WTC11 (cell line): ENCODE results near the gene CCL4.

Experiments used
- ATF2 ChIP-seq: sonication (generic); formaldehyde crosslinking; IDR thresholded peaks from 2 replicates; pipeline ENCODE4 v1.8.1; 2022; ENCODE audit warnings: low read depth, missing genetic modification reagents, borderline replicate concordance
- FOXP4 ChIP-seq: sonication (generic); formaldehyde crosslinking; IDR thresholded peaks from 2 replicates; pipeline ENCODE4 v1.8.0; 2022; ENCODE audit warnings: mild to moderate bottlenecking, missing genetic modification reagents
- NR1H2 ChIP-seq: sonication (generic); formaldehyde crosslinking; IDR thresholded peaks from 2 replicates; pipeline ENCODE4 v1.9.0; 2021; ENCODE audit warnings: mild to moderate bottlenecking, moderate library complexity, missing genetic modification reagents
- NR2C2 ChIP-seq: sonication (generic); formaldehyde crosslinking; IDR thresholded peaks from 2 replicates; pipeline ENCODE4 v1.8.0; 2022; ENCODE audit warnings: mild to moderate bottlenecking, missing genetic modification reagents
- PREB ChIP-seq: sonication (generic); formaldehyde crosslinking; IDR thresholded peaks from 2 replicates; pipeline ENCODE4 v1.8.1; 2022; ENCODE audit warnings: mild to moderate bottlenecking, missing genetic modification reagents, moderate library complexity, borderline replicate concordance
- ZNF263 ChIP-seq: sonication (generic); formaldehyde crosslinking; IDR thresholded peaks from 2 replicates; pipeline ENCODE4 v1.8.1; 2022; ENCODE audit warnings: low read depth, mild to moderate bottlenecking, moderate library complexity, missing genetic modification reagents
- TF ChIP-seq, protein P1 (sequence below): fragments of 200-600 bp; IDR thresholded peaks from 2 replicates; pipeline ENCODE4 v1.8.0; 2022; ENCODE audit warnings: antibody characterized with exemption
- TF ChIP-seq, protein P2 (sequence below): sonication (generic); formaldehyde crosslinking; IDR thresholded peaks from 2 replicates; pipeline ENCODE4 v1.8.1; 2023; ENCODE audit warnings: mild to moderate bottlenecking, missing genetic modification reagents, moderate library complexity
- TF ChIP-seq, protein P3 (sequence below): sonication (generic); formaldehyde crosslinking; IDR thresholded peaks from 2 replicates; pipeline ENCODE4 v1.8.1; 2023; ENCODE audit warnings: mild to moderate bottlenecking, missing genetic modification reagents

- TF ChIP-seq, protein P1, sequence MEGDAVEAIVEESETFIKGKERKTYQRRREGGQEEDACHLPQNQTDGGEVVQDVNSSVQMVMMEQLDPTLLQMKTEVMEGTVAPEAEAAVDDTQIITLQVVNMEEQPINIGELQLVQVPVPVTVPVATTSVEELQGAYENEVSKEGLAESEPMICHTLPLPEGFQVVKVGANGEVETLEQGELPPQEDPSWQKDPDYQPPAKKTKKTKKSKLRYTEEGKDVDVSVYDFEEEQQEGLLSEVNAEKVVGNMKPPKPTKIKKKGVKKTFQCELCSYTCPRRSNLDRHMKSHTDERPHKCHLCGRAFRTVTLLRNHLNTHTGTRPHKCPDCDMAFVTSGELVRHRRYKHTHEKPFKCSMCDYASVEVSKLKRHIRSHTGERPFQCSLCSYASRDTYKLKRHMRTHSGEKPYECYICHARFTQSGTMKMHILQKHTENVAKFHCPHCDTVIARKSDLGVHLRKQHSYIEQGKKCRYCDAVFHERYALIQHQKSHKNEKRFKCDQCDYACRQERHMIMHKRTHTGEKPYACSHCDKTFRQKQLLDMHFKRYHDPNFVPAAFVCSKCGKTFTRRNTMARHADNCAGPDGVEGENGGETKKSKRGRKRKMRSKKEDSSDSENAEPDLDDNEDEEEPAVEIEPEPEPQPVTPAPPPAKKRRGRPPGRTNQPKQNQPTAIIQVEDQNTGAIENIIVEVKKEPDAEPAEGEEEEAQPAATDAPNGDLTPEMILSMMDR, result no peak
- no peak for TF ChIP-seq FOXP4 (CRISPR knock-in tag)
- TF ChIP-seq ATF2, result no peak
- no peak for TF ChIP-seq PREB (CRISPR knock-in tag)
- TF ChIP-seq, protein P2, sequence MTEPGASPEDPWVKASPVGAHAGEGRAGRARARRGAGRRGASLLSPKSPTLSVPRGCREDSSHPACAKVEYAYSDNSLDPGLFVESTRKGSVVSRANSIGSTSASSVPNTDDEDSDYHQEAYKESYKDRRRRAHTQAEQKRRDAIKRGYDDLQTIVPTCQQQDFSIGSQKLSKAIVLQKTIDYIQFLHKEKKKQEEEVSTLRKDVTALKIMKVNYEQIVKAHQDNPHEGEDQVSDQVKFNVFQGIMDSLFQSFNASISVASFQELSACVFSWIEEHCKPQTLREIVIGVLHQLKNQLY, result no peak
- TF ChIP-seq, protein P3, sequence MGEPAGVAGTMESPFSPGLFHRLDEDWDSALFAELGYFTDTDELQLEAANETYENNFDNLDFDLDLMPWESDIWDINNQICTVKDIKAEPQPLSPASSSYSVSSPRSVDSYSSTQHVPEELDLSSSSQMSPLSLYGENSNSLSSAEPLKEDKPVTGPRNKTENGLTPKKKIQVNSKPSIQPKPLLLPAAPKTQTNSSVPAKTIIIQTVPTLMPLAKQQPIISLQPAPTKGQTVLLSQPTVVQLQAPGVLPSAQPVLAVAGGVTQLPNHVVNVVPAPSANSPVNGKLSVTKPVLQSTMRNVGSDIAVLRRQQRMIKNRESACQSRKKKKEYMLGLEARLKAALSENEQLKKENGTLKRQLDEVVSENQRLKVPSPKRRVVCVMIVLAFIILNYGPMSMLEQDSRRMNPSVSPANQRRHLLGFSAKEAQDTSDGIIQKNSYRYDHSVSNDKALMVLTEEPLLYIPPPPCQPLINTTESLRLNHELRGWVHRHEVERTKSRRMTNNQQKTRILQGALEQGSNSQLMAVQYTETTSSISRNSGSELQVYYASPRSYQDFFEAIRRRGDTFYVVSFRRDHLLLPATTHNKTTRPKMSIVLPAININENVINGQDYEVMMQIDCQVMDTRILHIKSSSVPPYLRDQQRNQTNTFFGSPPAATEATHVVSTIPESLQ (CRISPR knock-in tag), result no peak
- TF ChIP-seq NR2C2 (CRISPR knock-in tag), result no peak
- TF ChIP-seq NR1H2 (CRISPR knock-in tag), result no peak
- TF ChIP-seq ZNF263, result no peak
These were observed 39.7 kb upstream of the CCL4 start, which contains the start of gene CCL18 for GRCh38 chr17:36063786-36064541.
